Stimulated activated naive CD8-positive, alpha-beta T cell treated with anti-CD3 and anti-CD28 coated beads, Interleukin-15, amount 100 ng/mL, for 72 hours (primary cell): ENCODE data around the gene RXRA.

ENCODE experiments used
- ATAC-seq: fragments of 150-1000 bp; cut with Tn5 transposase; 2 replicates; pipeline ENCODE4 v1.10.0; 2021; ENCODE audit warnings: mild to moderate bottlenecking, moderate library complexity
- DNase-seq, 2 donors: peaks; one replicate each; pipeline ENCODE4 v3.0.0; 2021 to 2022
- H3K27ac Mint-ChIP-seq, 2 donors: one replicate each; pipeline ENCODE4 v1.8.0; 2022; ENCODE audit warnings: mild to moderate bottlenecking in 2 of 2, mixed read lengths in 2 of 2, moderate library complexity in 2 of 2
- H3K27me3 Mint-ChIP-seq: one replicate; pipeline ENCODE4 v1.8.0; 2022; ENCODE audit warnings: mixed read lengths
- H3K4me1 Mint-ChIP-seq: one replicate; pipeline ENCODE4 v1.8.0; 2022; ENCODE audit warnings: mild to moderate bottlenecking, mixed read lengths
- H3K4me3 Mint-ChIP-seq, 2 donors: one replicate each; pipeline ENCODE4 v1.8.0; 2022; ENCODE audit warnings: mild to moderate bottlenecking in 2 of 2, mixed read lengths in 2 of 2, moderate library complexity in 1 of 2
- H3K9me3 Mint-ChIP-seq, 2 donors: one replicate each; pipeline ENCODE4 v1.8.0; 2022; ENCODE audit warnings: mixed read lengths in 2 of 2

The RXRA gene

DNA sequence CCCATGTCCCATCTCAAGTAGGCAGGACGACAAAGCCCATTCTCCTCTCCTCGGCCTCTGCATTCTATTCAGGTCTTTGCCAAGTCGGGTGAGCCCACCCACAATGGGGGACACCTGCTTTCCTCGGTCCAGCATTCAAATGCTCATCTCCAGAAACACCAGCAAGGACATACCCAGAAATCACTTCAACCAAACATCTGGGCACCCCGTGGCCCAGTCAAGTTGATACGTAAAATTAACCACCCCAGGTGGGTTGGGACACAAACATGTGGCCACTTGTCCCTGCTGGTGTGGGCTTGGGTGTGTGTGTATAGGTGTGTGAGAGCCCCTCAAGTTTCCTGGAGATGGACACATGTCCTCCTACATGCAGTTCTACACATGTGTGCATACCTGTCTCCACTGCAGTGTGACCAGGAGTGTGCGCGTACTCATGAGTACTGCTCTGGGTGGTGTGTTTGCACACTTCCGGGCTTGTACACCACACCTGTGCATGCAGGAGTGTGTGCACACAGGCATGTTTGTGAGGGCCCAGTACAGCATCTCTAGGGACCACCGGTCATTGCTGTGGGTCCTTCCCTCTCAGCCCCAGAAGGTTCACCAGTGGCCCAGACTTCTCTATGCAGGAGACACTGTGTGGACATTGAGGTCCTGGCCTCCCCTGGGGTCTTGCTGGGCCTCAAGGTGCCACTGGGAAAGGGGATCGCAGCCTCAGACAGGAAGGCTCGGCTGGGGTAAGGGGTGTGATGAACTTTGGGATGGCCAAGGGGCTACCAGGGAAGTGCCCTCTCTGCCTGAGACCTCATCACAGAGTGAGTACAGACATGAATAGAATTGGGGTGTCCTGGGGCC, 35.4 kb upstream of the RXRA start:
- Mint-ChIP-seq H3K27me3 (peaks cover 38% of the 10 kb centered on the region), H3K4me3 (no peak overlapping the region), H3K9me3 (no peaks in the 10 kb centered on the region), H3K27ac (no peak overlapping the region), H3K4me1 (peaks cover 13% of the 10 kb centered on the region)
- DNase-seq (no peak), ATAC-seq (no peak)

DNA sequence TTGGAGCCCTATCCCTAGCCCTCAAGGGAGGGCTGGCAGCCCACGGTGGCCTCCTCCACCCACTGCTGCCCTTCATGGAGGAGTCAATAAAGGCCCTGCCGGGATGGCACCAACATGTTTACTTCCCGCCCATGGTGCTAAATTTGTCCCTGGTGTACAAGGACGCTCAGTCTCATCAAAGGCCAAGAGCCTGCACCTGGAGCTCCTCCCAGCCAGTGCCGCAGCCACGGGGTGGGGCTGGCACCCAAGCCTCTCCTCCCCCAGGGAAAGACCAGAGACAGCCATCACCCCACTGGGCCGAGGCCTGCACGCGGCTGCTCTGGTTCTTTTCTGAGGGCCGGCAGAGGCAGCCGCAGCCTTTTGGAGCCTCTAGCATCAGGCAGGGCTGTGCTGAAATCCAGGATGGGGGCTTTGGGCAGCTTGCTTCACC, 34.8 kb upstream of the RXRA start:
- no peak overlapping the region for H3K4me3 Mint-ChIP-seq
- no peak for ATAC-seq

DNA sequence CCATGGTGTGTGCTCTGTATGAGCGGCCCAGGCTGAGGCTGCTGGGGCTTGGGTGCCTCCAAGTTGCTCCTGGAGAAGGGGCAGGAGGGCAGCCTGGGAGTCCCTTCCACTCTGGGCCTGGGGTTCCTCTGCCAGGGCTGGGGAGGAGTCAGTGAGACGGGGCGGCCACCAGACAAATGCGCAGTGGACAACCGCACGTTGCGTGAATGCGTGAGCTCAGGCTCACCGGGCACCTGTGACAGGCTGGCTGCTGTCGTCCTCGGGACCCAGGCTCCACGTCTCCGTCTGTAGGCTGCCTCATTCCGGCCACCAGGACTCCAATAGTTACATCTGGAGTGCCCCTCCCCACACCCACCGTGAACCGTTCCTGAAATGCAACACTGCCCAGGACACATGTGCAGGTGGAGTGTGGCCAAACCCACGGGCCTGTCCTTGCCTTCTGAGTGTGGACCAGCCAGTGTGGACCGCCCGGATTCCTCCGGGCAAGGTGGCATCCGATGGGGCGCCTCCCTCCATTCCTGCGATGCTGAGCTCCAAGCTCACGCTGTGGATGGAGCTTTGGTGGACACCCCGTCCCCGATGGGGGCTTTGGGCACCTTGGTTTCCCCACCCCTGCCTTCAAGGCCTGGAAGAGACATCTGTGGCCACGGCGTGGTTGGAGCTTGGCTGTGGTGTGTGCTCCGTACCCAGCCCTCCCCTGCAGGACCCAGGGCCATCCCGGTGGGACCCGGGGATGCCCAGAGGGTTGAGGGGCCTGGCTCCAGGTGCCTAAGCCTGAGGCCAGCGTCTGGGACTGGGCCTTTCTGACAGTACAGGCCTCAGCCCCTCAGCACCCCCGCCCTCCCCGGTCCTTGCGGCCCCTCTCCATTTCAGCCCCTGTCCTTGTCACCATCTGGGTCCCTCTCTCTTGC, 34.0 kb upstream of the RXRA start:
- Mint-ChIP-seq H3K4me3 (no peak overlapping the region), H3K4me1 (peaks cover 13% of the 10 kb centered on the region), H3K9me3 (no peaks in the 10 kb centered on the region), H3K27ac (no peak overlapping the region), H3K27me3 (peaks cover 35% of the 10 kb centered on the region)
- no peak for DNase-seq
- no peak for ATAC-seq

More for the DNA sequence above, 34.8 kb upstream of the RXRA start:
- H3K9me3 Mint-ChIP-seq: no peaks in the 10 kb centered on the region
- no peak for DNase-seq
- no peak overlapping the region for H3K27ac Mint-ChIP-seq
- H3K4me1 Mint-ChIP-seq: peaks cover 13% of the 10 kb centered on the region
- peaks cover 41% of the 10 kb centered on the region for H3K27me3 Mint-ChIP-seq

DNA sequence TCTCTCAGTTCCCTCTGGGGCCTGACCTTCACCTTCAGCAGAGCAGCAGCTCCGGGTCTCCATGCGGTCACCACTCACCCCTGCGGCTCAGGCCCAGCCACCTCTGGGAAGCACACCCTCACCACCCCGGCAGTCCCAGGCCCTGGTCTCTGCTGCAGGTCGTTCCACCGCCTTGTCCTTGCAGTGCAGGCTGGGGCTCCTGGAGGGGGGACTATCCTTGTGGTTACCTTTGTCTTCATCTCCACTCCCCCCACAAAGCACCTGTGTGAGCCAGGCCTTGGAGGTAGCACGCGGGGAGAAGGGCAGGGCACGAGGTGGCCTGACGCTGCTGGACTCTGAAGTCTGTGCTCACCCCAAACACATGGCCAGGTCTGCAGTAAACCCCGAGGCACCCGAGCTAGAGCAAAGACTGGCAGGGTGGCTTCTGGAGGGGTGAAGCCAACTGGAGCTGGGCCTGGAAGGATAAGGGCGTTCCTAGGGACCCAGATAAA, 33.2 kb upstream of the RXRA start:
- H3K4me1 Mint-ChIP-seq: peaks cover 13% of the 10 kb centered on the region
- H3K27me3 Mint-ChIP-seq: peaks cover 33% of the 10 kb centered on the region
- H3K27ac Mint-ChIP-seq: no peak overlapping the region
- ATAC-seq (no peak), DNase-seq (no peak)
- H3K9me3 Mint-ChIP-seq: no peaks in the 10 kb centered on the region
- no peak overlapping the region for H3K4me3 Mint-ChIP-seq

DNA sequence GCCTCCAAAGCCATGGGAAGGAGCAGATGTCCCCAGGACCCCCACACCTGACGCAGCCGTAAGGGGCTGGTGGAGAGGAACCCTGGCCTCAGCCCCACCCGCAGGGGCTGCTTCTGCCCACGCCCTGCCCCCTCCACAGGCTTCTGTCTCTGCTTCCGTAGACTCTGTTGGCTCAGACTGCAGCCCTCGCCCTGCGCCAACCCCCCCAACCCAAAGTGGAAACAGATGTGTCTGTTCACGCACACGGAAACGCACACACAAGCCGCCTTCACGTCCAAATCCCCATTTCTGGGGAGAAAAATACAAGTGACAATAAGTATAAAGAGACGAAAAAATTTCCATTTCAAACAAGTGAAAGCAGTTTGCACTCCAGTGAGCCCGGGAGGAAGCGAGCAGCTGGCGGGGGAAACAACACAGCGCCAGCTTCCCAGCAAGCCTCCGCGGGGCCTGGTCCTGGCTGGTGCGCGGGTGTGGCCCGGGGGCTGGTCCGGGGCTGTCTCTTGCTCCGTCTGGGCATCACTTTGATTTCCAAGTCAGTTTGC, 32.6 kb upstream of the RXRA start:
- H3K27me3 Mint-ChIP-seq: peaks cover 35% of the 10 kb centered on the region
- H3K27ac Mint-ChIP-seq: no peak overlapping the region
- no peak for ATAC-seq
- H3K4me1 Mint-ChIP-seq: peaks cover 13% of the 10 kb centered on the region
- no peak for DNase-seq
- no peaks in the 10 kb centered on the region for H3K9me3 Mint-ChIP-seq
- no peak overlapping the region for H3K4me3 Mint-ChIP-seq

DNA sequence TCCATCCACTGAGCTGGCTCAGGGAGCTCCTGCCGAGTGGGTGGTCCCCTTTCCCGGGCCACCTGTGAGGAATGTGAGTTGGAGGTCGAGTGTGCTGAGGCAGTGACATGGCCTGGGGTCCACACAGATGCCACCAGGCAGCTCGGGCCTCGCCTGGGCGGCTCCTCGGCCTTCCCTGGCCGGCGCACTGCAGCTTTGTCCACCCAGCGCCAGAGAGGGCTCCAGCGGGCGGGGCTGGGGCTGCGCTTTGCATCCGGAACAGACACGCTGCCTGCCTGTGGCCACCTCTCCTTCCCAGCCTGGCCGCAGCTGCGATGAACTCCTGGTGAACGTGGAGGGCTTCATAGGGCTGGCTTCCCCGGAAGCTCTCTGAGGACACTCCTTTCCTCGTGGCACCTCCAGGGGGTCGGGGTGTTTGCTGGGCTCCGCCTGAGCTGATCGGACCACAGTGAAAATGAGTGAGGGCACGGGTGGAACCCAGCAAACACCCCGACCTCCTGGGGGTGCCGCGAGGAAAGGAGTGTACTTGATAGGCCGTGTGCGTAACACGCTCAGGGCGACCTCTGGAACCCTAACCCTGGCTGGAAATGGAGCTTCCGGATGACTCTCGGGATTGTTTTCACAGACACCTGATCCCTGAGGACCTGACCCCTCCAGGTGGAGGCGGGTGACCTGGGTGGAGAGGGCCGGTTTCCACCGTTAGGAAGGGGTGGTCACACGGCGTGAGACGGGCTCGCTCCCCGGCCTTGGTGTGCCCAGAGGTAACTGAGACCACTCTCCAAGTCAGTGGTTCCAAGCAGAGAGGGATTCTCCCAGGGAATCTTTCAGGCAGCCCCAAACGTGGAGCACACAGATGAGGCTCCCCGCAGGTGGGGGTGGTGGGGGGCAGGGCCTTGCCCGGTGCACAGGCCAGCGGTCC, 31.8 kb upstream of the RXRA start:
- Mint-ChIP-seq H3K4me3 (peak overlapping the region in 1 of 2 donors; percentile 21), H3K4me1 (peaks cover 13% of the 10 kb centered on the region), H3K27me3 (peaks cover 37% of the 10 kb centered on the region), H3K27ac (no peak overlapping the region), H3K9me3 (no peaks in the 10 kb centered on the region)
- ATAC-seq (no peak), DNase-seq (no peak)

DNA sequence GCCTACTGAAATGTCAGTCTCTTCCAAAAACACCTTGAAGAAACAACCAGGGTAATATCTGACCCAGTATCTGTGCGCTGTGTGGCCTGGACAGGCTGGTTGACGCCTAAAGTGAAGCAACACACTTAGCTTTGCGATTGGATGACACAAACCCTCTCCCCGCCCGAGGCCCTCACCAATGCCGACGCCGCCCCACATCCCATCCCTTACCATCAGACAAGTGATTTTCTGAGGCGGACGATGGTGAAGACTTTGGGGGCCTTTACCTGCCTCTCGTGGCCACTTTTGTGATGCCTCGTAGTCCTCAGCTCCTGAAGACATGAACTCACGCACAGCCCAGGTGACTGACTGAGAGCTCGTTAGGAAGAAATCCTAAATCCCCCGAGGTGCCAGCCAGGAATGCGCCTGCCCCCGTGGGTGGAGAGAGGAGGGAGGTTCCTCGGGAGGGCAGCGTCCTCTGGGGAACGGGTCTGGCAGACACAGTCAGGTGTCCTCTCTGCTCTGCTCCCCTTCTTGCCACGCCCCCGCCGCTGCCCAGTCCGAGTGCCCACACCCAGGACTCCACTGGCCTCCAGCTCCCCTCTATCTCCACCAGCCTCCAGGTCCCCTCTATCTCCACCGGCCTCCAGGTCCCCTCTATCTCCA, 31.0 kb upstream of the RXRA start:
- Mint-ChIP-seq H3K4me1 (peaks cover 13% of the 10 kb centered on the region), H3K27me3 (peaks cover 42% of the 10 kb centered on the region)
- no peak for DNase-seq

DNA sequence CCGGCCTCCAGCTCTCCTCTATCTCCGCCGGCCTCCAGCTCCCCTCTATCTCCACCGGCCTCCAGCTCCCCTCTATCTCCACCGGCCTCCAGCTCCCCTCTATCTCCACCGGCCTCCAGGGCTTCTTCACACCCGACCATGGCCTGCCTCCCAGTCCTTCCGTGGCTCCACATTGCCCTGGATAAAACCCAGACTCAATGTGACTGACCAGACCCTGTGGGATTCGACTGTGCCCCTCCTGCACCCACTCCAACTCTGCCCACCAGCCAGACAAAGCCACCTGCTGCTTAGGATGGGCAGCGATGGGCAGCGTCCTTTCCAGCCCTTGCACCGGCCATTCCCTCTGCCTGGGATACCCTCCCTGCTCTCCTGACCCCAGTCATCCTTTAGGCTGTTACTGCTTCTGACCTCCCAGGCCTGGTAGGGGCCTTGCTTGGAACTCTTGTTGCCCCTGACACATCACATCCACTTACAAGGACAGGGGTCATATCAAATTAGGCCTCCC, 30.5 kb upstream of the RXRA start:
- no peak for ATAC-seq
- peaks cover 48% of the 10 kb centered on the region for H3K27me3 Mint-ChIP-seq
- H3K27ac Mint-ChIP-seq: peak overlapping the region in 1 of 2 donors; percentile 29
- no peak for DNase-seq
- H3K4me3 Mint-ChIP-seq: no peak overlapping the region
- peaks cover 17% of the 10 kb centered on the region for H3K4me1 Mint-ChIP-seq
- H3K9me3 Mint-ChIP-seq: no peaks in the 10 kb centered on the region

More for the DNA sequence above, 31.0 kb upstream of the RXRA start:
- ATAC-seq: no peak
- no peaks in the 10 kb centered on the region for H3K9me3 Mint-ChIP-seq
- H3K27ac Mint-ChIP-seq: no peak overlapping the region
- H3K4me3 Mint-ChIP-seq: no peak overlapping the region

DNA sequence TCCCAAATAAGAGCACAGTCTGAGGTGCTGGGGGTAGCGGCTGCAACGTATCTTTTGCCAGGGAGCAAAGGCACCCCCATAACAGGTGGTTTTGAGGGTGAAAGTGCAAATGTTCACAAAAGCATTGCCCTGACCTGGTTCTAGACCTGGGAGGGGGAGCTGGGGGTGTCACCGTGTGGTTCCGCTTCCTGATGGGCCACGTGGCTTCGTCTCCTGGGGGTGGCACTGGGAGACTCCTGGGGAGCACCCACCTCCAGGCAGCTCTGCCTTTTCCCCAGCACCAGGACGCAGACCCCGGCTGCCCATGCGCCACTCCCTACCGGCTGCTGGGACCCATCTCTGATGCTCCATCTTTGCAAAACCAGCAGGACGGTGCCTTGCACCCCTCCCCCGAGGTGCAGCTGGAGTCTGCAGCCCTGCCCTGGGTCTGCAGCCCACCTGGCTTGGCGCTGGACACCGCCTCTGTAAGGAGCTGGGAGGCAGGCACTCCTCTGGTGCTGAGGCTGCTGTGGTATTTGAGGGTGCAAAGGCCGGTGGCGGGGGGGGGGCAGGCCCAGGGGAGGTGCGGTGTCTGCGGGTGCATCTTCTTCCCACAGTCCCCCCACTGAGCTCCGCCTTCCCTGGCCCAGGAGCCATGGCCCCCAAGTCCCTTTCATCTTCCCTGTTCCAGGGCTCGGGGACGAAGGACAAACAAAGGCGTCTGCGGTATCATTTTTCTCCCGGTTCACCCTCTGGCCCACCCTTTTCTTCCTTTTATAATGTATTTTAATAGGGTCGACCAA, 29.8 kb upstream of the RXRA start:
- Mint-ChIP-seq H3K4me3 (no peak overlapping the region), H3K9me3 (no peaks in the 10 kb centered on the region), H3K4me1 (peaks cover 24% of the 10 kb centered on the region), H3K27ac (no peak overlapping the region), H3K27me3 (peaks cover 51% of the 10 kb centered on the region)
- DNase-seq (no peak), ATAC-seq (no peak)

DNA sequence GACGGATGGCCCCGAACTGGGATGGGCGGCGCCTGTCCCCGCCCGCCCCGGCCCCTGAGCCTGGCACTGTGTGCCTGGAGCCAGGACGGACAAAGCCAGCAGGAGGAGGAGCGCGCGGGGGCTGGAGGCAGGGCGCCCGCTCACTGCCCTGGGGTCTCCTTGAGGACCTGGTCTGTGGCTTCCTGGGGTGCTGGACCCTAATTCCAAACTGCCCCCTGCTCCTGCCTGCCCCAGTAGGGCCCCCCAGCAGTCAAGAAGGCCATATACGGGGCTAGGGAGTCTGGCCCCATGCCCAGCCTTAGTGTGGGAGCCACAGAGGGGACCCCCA, 29.2 kb upstream of the RXRA start:
- peaks cover 29% of the 10 kb centered on the region for H3K4me1 Mint-ChIP-seq
- no peak for DNase-seq
- H3K4me3 Mint-ChIP-seq: no peak overlapping the region
- no peak for ATAC-seq
- H3K27me3 Mint-ChIP-seq: peaks cover 51% of the 10 kb centered on the region
- H3K27ac Mint-ChIP-seq: no peak overlapping the region
- H3K9me3 Mint-ChIP-seq: no peaks in the 10 kb centered on the region

DNA sequence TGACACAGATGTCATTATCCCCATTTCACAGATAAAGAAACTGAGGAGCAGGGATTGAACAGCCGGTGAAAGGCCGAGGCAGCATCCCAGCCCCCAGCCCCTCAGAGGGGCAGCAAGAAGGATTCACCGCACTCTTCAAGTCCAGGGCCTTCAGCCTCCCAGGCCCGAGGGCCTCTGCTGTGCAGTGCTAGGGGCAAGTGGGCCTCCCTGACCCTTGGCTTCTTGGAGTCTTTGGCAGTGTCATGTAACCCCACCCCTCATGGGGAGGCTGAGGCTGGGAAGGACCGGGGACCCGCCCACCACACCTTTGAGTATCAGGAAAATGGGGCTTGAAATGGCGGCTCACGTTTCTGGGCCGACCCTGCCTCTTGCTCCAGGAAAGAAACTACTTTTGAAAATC, 28.7 kb upstream of the RXRA start:
- DNase-seq: no peak
- H3K4me1 Mint-ChIP-seq: peaks cover 29% of the 10 kb centered on the region
- peaks cover 51% of the 10 kb centered on the region for H3K27me3 Mint-ChIP-seq
- no peak for ATAC-seq
- no peak overlapping the region for H3K4me3 Mint-ChIP-seq
- no peak overlapping the region for H3K27ac Mint-ChIP-seq
- no peaks in the 10 kb centered on the region for H3K9me3 Mint-ChIP-seq

DNA sequence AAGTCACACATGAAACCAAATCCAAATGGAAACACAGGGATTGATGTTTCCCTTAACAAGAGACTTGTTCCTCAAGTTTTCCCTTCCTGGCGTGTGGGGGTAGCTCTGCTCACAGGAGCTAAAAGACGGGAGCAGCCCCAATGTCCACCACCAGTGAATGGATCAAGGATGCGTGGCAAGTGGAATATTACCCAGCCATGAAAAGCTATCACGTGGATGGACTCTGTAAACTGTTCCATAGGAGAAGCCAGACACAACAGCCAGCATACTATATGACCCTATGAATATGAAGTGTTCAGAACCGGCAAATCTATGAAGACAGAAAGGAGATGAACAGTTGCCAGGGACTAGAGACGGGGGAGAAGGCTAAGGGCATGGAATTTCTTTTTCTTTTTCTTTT, 28.3 kb upstream of the RXRA start:
- DNase-seq: no peak
- ATAC-seq: no peak
- peaks cover 29% of the 10 kb centered on the region for H3K4me1 Mint-ChIP-seq
- no peaks in the 10 kb centered on the region for H3K9me3 Mint-ChIP-seq
- H3K4me3 Mint-ChIP-seq: no peak overlapping the region
- H3K27ac Mint-ChIP-seq: no peak overlapping the region
- H3K27me3 Mint-ChIP-seq: peaks cover 48% of the 10 kb centered on the region

DNA sequence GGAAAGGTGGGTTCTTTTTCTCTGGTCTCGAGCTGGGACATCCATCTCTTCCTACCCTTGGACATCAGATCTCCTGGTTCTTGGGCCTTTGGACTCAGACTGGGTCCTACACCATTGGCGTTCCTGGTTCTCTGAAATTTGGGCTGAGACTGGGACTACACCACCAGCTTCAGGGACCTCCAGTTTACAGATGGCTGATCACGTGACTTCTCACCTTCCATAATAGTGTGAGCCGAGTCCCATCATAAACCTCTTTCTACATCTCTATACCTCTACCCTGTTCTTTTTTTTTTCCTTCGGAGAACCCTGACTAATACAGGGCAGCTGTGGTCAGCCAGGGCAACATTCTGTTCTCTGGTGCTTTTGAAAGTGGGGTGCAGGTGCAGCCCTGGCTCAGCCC, 27.2 kb upstream of the RXRA start:
- DNase-seq (no peak), ATAC-seq (no peak)
- peaks cover 37% of the 10 kb centered on the region for H3K27me3 Mint-ChIP-seq
- no peak overlapping the region for H3K27ac Mint-ChIP-seq
- no peaks in the 10 kb centered on the region for H3K9me3 Mint-ChIP-seq
- no peak overlapping the region for H3K4me3 Mint-ChIP-seq
- H3K4me1 Mint-ChIP-seq: peaks cover 18% of the 10 kb centered on the region

DNA sequence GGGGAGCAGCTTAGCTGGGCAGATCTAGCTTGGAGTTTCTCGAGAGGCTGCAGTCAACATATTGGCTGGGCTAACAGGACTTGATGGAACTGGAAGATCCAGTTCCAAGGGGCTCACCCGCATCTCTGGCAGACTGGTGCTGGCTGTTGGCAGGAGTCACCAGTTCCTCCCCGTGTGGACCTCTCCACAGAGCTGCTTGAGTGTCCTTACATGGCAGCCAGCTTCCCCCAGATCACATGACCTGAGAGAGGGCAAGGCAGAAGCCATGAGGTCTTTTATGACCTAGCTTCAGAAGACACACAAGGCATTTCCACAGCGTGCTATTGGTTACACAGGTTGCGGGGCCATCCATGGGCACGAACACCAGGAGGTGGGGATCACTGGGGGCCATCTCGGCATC, 26.4 kb upstream of the RXRA start:
- H3K9me3 Mint-ChIP-seq: no peaks in the 10 kb centered on the region
- no peak overlapping the region for H3K4me3 Mint-ChIP-seq
- no peak for ATAC-seq
- peaks cover 16% of the 10 kb centered on the region for H3K4me1 Mint-ChIP-seq
- H3K27me3 Mint-ChIP-seq: peaks cover 36% of the 10 kb centered on the region
- no peak overlapping the region for H3K27ac Mint-ChIP-seq
- no peak for DNase-seq
